HS-27A (cell line): ENCODE data around the gene GPX4.
"Not testable (repeated sequence)": the region's sequence is repeated elsewhere in the genome, so short reads cannot be mapped to it uniquely, and the experiment has no call there.

Experiments
- DNase-seq: peaks from one replicate; pipeline ENCODE4 v3.0.0-alpha.2; 2012; ENCODE audit warnings: low read depth, missing footprints

Gene GPX4

GRCh38 chr19:1113986-1114483 lies 10.2 kb downstream of the GPX4 start:
- DNase-seq: no peak

- DNase-seq: not testable (repeated sequence)
Measured at GRCh38 chr19:1114728-1115127, 10.9 kb downstream of the GPX4 start.

- DNase-seq: no peak
Measured at GRCh38 chr19:1115646-1116420, 12.0 kb downstream of the GPX4 start.

GRCh38 chr19:1116726-1117581 lies 13.2 kb downstream of the GPX4 start:
- no peak for DNase-seq

GRCh38 chr19:1117654-1118053 lies 13.9 kb downstream of the GPX4 start:
- DNase-seq: no peak

GRCh38 chr19:1118999-1119398 lies 15.2 kb downstream of the GPX4 start:
- DNase-seq: no peak

GRCh38 chr19:1119475-1120217 lies 15.9 kb downstream of the GPX4 start:
- DNase-seq: no peak

- DNase-seq: no peak
Measured at GRCh38 chr19:1121395-1121794, 17.6 kb downstream of the GPX4 start.

- no peak for DNase-seq
Measured at GRCh38 chr19:1122021-1122971, 18.5 kb downstream of the GPX4 start.

GRCh38 chr19:1122972-1123363 lies 19.2 kb downstream of the GPX4 start:
- no peak for DNase-seq

GRCh38 chr19:1123381-1123780 lies 19.6 kb downstream of the GPX4 start:
- no peak for DNase-seq

GRCh38 chr19:1123885-1124677 lies 20.3 kb downstream of the GPX4 start:
- DNase-seq: no peak

GRCh38 chr19:1125601-1126467 lies 22.0 kb downstream of the GPX4 start:
- DNase-seq: peak; percentile 39

- no peak for DNase-seq
Measured at GRCh38 chr19:1126984-1127760, 23.4 kb downstream of the GPX4 start.

GRCh38 chr19:1128106-1128505 lies 24.3 kb downstream of the GPX4 start:
- DNase-seq: no peak

- DNase-seq: not testable (repeated sequence)
Measured at GRCh38 chr19:1129084-1129483, 25.3 kb downstream of the GPX4 start.

GRCh38 chr19:1129535-1129934 lies 25.7 kb downstream of the GPX4 start:
- no peak for DNase-seq
